HPDE6-E6E7 (cell line): ENCODE results near the gene NDUFS5.
"Not testable (repeated sequence)": the region's sequence is repeated elsewhere in the genome, so short reads cannot be mapped to it uniquely, and the experiment has no call there.

Experiments used
- DNase-seq: peaks from one replicate; pipeline ENCODE4 v3.0.0; 2011; ENCODE audit warnings: missing footprints; ENCODE audit errors: extremely low spot score

Gene NDUFS5

DNA sequence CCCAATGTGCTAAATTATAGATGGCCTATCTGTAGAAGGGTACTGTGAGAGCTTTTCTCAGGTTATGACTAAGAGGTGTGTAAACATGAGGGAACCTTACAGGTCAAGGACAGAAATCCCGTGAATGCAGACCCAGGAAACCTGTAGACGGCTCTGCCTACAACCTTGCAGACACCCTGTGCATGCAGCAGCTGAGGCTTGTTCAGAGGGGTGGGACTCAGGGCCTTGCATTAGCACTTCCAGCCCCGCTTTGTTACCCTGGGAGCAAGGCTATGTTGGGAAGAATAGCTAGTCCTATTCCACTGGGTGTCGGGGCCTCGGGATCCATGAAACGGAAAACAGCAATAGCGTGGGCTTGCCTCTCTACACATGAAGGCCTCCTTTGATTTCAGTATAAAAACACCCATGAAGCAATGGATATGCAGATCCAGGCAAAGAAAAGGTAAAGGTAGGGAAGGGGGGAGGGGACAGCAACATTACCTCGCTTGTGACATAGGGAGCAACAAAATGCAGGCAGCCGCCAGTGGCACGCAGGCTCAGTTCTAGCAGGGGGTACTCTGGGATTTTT is 9.5 kb upstream of the NDUFS5 start:
- DNase-seq, result no peak

DNA sequence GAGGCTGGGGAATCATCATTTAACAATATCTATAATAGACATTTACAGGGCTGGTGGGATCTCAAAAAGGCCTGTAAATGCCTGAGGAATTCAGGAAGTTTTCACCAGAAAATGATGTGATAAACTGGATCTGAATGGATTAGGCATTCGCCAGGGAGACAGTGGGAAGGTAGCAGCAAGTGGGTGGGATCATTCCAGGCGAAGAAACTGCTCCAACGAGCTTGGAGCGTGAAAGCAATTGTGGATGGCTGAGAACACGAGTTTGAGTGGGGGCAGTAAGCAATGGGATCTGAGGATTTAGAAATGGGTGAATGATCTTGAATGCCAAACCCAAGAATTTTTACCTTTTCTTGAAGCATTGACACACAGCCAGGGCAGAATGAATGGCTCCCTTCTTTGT is 8.9 kb upstream of the NDUFS5 start:
- no peak for DNase-seq

DNA sequence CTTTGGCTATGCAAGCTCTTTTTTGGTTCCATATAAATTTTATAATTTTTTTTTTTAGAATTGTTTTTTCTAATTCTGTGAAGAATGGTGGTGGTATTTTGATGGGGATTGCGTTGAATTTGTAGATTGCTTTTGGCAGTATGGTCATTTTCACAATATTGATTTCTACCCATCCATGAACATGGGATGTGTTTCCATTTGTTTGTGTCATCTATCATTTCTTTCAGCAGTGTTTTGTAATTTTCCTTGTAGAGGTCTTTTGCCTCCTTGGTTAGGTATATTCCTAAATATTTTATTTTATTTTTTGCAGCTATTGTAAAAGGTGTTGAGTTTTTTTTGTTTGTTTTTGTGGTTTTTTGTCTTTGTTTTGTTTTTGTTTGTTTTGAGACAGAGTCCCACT is 5.7 kb upstream of the NDUFS5 start:
- not testable (repeated sequence) for DNase-seq

DNA sequence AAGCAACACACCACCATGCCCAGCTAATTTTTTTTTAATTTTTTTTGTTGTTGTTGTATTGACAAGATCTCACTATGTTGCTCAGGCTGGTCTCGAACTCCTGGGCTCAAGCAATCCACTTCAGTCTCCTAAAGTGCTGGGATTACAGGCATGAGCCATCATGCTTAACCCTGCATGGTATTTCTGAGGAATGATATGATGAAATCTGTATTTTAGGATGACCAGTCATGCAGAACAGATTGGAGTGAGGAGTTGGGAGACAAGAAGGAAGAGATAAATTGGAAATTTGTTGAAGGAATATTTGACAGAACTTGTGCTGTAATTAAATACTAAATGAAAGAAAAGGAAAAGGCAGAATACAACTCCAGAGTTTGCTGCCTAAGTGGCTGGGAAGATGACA is 4.7 kb upstream of the NDUFS5 start:
- no peak for DNase-seq

DNA sequence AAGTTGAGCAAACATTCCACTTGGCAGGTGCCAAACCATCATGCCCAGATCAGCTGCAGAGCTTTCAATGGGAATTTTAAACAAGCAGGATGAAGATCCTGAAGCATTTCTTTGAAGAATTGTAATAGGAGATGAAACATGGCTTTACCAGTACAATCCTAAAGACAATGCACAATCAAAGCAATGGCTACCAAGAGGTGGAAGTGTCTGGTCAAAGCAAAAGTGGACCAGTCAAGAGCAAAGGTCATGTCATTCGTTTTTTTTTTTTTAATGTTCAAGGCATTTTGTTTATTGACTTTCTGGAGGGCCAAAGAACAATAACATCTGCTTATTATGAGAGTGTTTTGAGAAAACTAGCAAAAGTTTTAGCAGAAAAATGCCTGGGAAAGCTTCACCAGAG is 3.0 kb upstream of the NDUFS5 start:
- no peak for DNase-seq

DNA sequence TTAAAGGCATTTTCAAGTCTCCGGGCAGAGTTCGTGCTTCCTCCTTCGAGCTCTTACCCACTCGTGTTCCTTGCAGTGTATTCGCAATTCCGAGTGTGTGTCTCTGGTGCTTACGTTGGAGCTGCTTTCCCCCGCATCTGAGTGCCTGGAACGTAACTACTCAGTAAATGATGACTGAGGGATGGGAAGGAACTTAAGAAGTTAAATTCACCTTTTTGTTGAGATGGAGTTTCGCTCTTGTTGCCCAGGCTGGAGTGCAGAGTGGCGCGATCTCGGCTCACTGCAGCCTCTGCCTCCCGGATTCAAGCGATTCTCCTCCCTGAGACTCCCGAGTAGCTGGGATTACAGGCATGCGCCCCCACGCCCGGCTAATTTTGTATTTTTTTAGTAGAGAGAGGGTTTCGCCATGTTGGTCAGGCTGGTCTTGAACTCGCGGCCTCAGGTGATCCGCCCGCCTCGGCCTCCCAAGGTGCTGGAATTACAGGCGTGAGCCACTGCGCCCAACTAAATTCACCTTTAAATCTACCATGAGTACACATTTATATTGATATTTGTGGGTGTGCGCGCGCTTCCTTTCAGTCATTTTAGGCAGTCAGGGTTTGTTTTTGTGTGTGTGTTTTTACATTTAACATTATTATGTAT is 837 bp downstream of the NDUFS5 start:
- no peak for DNase-seq

DNA sequence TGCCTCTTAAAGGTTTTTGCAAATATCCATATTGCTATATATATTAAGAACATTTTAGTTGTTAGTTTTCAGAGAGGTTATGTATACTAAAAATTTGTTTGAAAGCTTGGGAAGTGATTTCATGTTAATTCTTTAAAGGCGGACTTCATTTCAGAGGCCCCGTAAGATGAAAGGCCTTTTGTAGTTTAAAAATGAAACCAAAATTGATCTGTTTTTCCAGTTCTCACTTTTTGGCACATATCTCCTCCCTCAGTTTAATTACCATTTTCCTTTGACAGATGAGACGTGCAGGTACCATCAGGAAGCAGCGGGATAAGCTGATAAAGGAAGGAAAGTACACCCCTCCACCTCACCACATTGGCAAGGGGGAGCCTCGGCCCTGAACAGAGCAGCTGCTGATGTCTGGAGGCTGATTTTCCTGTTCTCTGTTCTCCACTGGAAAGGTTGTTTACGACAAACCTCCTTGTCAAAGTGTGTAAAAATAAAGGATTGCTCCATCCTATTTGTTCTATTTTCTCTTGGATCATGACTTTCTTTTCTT is 8.0 kb downstream of the NDUFS5 start:
- DNase-seq, result no peak

DNA sequence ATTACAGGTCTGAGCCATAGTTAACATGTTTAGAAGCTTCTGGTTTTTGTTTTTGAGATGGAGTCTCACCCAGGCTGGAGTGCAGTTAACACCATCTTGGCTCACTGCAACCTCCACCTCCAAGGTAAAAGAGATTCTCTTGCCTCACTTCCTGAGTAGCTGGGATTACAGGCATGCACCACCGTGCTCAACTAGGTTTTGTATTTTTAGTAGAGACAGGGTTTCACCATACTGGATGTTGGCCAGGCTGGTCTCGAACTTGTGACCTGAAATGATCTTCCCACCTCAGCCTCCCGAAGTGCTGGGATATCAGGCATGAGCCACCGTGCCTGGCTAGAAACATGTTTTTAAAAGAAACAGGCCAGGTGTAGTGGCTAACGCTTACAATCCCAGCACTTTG is 10.5 kb downstream of the NDUFS5 start:
- no peak for DNase-seq

DNA sequence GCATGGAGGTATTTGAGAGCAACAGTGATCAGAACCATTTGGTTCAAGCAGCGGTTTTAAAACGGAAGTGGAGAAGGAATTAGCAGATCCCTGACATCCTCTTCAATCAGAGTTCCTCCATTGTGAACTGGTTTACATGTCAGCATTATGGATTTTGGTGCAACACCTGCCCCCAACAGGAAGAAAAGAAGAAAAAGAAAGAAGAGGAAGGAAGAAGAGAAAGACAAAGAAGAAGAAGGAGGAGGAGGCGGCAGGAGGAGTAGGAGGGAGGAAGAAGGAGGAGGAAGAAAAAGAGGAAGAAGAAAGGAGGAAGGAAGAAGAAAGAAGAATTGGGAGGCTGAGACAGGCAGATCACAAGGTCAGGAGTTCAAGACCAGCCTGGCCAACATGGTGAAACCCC is 17.4 kb downstream of the NDUFS5 start:
- no peak for DNase-seq

DNA sequence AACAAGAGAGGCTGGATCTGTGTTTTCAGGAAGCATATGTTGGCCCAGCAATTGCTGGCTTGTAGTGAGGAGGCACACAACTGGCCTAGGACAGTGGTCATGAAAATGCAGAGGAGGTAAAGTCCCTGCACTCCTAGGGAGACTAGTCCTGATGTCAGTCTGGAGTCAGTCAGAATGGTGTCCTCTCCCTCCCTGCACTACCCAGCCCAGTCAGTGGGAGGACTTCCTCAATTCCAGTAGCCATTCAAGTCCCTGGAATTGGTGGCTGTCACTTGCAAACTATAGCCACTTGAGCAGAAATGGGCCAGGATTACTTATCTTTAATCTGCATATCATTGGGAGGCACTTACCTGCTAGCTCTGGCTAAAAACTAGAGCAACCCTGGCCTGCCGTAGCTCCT is 18.6 kb downstream of the NDUFS5 start:
- DNase-seq, result no peak

DNA sequence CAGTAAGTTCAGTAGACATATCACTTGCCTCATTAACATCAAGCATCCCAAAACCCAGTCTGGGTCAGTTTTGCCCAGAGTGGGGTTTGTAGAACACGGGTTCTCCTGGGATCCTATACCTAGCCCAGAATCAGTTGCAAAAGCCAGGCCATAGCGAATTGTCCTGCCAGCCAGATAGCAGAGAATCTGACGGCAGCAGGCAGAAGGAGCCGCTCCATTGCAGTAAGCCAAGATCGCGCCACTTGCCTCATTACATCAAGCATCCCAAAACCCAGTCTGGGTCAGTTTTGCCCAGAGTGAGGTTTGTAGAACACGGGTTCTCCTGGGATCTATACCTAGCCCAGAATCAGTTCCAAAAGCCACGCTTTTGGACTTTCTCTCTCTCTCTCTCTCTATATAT is 19.1 kb downstream of the NDUFS5 start:
- no peak for DNase-seq

DNA sequence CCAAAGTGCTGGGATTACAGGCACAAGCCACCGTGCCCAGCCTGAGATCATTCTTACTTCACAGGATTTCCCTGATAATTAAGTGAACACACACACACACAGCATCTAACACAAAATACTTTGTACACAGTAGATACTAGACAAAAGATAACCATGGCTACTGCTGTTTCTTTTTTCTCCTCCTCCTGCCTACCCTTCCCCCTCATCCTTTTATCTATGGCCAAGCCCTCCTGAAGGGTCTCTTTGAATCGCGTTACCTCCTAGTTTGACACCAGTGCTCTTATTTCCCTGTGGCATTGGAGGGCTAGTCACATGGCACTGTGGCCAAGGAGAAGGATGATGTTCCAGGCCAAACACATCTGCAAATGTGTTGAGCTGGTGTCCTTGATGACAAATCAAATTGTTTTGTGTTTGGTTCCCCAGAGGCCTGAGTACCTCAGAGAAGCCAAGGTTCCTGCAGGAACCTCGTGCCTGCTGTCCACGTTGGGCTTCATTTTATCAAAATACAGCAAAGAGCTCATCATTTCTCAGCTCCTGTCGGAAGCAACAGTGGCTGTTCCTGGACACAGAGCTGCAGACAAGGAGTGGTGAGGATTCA is 20.6 kb downstream of the NDUFS5 start:
- no peak for DNase-seq

DNA sequence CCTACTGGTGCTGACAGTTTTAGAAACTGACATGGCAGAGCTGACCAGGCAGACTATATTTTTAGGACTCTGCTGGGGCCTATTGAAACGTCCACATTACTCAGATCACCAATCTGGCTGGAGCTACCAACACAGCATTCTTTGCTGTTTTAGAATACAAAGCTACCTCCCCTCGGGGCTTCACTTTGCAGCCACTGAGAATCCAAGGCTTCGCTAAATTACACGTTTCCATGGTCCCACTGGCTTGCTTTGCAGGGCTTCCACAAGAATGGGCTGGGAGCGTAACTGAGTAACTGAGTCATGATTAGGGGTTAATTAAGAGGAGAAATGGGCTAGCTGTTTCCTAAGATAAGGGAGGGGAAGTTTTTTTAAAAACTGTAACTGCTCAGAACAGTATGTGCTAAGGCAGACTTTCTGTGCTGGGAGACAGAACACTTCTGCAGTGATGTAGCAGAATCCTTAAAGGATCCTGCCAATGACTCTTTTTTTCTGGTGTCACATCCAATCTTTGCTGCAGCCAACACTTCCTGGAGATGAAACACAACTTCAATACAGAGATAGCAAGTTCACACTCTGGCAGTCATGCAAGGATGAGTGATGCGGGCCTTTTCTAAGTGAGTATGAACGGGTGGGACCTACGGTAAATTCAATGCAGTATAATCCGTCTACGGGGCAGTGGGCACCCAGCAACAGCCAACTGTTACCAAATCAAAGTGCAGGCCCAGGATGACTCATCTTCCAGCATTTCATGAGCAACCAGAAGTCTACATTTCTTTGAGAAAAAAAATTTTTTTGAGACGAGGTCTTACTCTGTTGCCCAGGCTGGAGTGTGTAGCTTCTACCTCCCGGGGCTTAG is 21.5 kb downstream of the NDUFS5 start:
- peak; percentile 27 for DNase-seq

DNA sequence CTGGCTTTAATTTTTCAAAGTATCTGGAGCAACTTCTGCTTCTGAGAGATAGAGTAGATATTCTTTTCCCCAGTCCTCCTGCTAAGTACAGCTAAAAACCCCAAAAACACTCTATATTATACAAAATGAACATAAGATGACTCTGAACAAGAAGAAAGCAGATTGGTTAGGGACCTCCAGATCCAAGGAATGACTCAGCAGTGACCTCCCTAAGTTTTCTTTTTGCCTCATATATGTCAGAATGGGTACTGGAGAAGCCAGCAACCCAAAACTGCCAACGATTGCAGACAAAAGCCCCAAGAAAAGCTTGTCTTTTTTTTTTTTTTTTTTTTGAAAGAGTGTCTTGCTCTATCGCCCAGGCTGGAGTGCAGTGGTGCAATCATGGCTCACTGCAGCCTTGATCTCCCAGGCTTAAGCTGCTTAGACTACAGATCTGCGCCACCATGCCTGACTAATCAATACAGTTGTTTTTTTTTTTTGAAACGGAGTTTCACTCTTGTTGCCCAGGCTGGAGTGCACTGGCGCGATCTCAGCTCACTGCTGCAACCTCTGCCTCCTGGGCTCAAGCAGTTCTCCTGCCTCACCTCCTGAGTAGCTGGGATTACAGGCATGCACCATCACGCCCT is 22.7 kb downstream of the NDUFS5 start:
- no peak for DNase-seq

DNA sequence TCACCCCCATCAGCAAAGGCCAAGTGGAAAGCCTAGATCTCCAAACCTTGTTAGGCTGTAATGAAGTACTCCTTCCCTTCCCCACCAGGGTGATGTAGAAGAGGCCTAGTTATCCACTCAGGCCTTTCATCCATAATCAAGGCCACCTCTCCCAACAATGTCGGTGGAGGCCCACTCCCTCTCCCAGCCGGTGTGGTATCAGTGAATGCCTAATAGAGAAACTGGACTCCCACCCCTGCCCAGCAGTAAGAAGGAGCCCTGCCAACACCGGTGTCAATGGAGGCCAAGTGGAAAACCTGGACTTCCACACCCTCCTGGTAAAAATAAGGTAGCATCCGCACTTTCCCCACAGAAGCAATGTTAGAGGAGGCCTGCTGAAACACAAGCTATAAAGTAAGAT is 23.9 kb downstream of the NDUFS5 start:
- DNase-seq, result no peak

DNA sequence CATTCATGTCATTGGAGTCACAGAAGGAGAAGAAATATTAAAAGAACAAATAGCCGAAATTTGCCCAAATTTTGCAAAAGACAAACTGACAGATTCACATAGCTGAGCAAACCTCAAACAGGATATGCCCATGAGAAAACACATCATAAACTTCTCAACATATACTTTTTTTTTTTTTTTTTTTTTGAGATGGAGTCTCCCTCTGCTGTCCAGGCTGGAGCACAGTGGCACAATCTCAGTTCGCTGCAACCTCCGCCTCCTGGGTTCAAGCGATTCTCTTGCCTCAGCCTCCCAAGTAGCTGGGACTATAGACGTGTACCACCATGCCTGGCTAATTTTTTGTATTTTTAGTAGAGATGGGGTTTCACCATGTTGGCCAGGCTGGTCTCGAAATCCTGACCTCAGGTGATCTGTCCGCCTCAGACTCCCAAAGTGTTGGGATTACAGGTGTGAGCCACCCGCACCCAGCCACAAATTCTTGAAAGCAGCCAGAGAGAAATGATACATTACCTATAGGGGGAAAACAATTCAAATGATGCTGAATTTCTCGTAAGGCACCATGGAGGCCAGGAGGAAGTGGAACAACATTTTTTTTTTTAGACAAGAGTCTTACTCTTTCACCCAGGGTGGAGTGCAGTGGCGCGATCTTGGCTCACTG is 25.2 kb downstream of the NDUFS5 start:
- not testable (repeated sequence) for DNase-seq

DNA sequence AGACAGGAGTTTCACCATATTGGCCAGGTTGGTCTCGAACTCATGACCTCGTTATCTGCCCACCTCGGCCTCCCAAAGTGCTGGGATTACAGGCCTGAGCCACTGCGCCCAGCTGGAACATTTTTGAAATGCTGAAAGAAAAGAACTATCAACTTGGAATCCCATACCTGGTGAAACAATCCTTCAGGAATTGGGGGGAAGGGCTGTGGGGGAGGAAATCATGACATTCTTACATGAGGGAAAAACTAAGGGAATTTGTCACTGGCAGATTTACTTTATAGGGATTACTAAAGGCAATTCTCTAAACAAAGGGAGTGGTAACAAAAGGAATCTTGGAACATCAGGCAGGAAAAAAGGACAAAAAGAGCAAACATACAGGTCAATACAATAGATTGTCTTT is 25.8 kb downstream of the NDUFS5 start:
- no peak for DNase-seq

DNA sequence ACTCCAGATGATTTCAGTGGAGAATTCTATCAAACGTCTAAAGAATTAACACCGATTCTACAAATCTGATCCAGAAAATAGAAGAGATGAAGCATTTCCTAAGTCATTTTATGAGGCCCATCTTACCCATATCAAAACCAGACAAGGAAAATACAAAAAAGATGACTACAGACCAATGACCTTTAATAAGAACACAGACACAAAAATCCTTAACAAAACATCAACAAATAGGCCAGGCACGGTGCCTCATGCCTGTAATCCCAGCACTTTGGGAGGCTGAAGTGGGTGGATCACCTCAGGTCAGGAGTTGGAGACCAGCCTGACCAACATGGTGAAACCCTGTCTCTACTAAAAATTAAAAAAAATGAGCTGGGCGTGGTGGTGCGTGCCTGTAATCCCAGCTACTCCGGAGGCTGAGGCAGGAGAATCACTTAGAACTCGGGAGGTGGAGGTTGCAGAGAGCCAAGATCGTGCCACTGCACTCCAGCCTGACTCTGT is 29.1 kb downstream of the NDUFS5 start:
- DNase-seq, result not testable (repeated sequence)

DNA sequence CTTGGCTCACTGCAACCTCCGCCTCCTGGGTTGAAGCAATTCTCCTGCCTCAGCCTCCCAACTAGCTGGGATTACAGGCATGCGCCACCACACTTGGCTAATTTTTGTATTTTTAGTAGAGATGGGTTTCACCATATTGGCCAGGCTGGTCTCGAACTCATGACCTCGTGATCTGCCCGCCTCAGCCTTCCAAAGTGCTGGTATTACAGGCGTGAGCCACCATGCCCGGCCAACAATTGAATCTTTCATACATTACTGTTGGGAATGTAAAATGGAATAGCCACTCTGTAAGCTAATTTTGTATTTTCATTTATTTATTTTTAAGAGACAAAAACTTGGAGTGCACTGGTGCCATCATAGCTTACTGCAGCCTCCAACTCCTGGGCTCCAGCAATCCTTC is 35.4 kb downstream of the NDUFS5 start:
- not testable (repeated sequence) for DNase-seq

DNA sequence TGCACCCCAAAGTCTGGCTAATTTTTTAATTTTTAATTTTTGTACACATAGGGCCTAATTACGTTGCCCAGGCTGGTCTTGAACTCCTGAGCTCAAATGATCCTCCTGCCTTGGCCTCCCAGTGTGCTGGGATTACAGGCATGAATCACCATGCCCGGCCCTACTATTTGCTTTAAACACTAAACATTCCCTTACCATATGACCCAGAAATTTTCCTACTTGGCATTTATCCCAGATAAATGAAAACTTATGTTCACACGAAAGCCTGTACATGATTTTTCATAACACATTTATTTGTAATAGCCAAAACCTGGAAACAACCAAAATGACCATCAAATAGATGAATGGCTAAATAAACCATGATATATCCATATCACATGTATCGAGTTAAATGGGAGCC is 35.8 kb downstream of the NDUFS5 start:
- no peak for DNase-seq

DNA sequence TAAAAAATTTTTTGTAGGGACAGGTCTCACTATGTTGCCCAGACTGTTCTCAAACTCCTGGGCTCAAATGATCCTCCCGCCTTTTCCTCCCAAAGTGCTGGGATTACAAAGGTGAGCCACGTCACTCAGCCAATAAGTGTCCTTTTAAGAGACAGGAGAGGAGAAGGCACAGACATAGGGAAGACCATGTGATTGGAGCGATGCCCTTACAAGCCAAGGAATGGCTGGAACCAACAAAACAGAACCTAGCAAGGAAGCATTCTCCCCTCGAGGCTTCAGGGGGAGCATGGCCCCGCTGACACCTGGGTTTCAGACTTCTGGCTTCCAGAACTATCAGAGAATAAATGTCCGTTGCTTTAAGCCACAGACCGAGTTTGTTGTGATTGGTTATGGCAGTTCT is 37.0 kb downstream of the NDUFS5 start:
- DNase-seq, result no peak
